ENCODE data around the gene MYH6.

- TF ChIP-seq, protein P1, sequence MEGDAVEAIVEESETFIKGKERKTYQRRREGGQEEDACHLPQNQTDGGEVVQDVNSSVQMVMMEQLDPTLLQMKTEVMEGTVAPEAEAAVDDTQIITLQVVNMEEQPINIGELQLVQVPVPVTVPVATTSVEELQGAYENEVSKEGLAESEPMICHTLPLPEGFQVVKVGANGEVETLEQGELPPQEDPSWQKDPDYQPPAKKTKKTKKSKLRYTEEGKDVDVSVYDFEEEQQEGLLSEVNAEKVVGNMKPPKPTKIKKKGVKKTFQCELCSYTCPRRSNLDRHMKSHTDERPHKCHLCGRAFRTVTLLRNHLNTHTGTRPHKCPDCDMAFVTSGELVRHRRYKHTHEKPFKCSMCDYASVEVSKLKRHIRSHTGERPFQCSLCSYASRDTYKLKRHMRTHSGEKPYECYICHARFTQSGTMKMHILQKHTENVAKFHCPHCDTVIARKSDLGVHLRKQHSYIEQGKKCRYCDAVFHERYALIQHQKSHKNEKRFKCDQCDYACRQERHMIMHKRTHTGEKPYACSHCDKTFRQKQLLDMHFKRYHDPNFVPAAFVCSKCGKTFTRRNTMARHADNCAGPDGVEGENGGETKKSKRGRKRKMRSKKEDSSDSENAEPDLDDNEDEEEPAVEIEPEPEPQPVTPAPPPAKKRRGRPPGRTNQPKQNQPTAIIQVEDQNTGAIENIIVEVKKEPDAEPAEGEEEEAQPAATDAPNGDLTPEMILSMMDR (IDR thresholded peaks at IDR 0.05): no peak
- TF ChIP-seq POLR2A (IDR thresholded peaks at IDR 0.05): no peak
These were observed 27.7 kb upstream of the MYH6 start, which contains the start of gene MYH7 for GRCh38 chr14:23435543-23436326.
